ENCODE data around the gene FNDC3A. TPM values are rescaled to one million over a fixed set of nuclear protein-coding genes. Genes with fewer than 3 reads are reported as not detected.

The FNDC3A gene
- total RNA-seq, 2 donors from 2014 or later: 38.9 to 58.2 TPM

- WGBS: 71% methylated on average over 1 of the region's 1 CpG
- no peak for DNase-seq (ENCODE audit: low spot score)
- intact Hi-C loops (cut with DNase I): no loop called here
- H3K36me3 ChIP-seq: peaks cover 0 to 5% of the 10 kb centered on the region in 2 donors
- no peak overlapping the region for H3K27ac ChIP-seq
- H3K4me3 ChIP-seq: no peak overlapping the region
- TF ChIP-seq POLR2AphosphoS5 (IDR thresholded peaks at IDR 0.05) (no peak), POLR2A (IDR thresholded peaks at IDR 0.05) (no peak)
- TF ChIP-seq, protein P1, sequence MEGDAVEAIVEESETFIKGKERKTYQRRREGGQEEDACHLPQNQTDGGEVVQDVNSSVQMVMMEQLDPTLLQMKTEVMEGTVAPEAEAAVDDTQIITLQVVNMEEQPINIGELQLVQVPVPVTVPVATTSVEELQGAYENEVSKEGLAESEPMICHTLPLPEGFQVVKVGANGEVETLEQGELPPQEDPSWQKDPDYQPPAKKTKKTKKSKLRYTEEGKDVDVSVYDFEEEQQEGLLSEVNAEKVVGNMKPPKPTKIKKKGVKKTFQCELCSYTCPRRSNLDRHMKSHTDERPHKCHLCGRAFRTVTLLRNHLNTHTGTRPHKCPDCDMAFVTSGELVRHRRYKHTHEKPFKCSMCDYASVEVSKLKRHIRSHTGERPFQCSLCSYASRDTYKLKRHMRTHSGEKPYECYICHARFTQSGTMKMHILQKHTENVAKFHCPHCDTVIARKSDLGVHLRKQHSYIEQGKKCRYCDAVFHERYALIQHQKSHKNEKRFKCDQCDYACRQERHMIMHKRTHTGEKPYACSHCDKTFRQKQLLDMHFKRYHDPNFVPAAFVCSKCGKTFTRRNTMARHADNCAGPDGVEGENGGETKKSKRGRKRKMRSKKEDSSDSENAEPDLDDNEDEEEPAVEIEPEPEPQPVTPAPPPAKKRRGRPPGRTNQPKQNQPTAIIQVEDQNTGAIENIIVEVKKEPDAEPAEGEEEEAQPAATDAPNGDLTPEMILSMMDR (IDR thresholded peaks at IDR 0.05): no peak
- no peaks in the 10 kb centered on the region for H3K27me3 ChIP-seq (replicated peaks; ENCODE audit: insufficient read depth)
- H3K4me1 ChIP-seq (replicated peaks): no peaks in the 10 kb centered on the region
- no peaks in the 10 kb centered on the region for H3K9me3 ChIP-seq
These were observed 234.4 kb downstream of the FNDC3A start for GRCh38 chr13:49210114-49210513.

- intact Hi-C loops (cut with DNase I): no loop called here
- WGBS: 92% methylated on average over 5 of the region's 5 CpGs
- no peaks in the 10 kb centered on the region for H3K9me3 ChIP-seq
- H3K4me1 ChIP-seq (replicated peaks): no peaks in the 10 kb centered on the region
- no peaks in the 10 kb centered on the region for H3K27me3 ChIP-seq (replicated peaks; ENCODE audit: insufficient read depth)
- no peak overlapping the region for H3K4me3 ChIP-seq
- no peak for TF ChIP-seq POLR2A (IDR thresholded peaks at IDR 0.05)
- no peak for DNase-seq (ENCODE audit: low spot score)
- no peak overlapping the region for H3K27ac ChIP-seq
- H3K36me3 ChIP-seq: peaks cover 0 to 5% of the 10 kb centered on the region in 2 donors
These were observed 235.0 kb downstream of the FNDC3A start for GRCh38 chr13:49210669-49211068.

DNA sequence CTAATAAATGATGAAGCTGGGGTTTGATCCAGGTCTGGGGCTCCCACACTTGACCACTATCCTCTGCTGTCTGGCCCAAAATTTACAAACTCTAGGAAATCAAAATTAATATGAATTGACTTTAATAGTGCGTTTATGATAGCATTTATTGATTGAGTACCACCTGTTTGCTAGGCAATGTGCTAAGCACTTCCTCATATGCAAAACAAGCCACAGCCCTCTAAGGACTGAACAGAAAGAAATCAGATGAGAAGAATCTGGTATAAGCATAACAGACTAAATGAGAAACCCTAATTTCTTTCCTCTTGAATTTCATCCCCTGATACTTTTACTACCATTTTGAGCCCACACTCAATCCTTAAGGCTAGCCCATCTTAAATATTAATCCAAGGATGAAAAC, 237.8 kb downstream of the FNDC3A start:
- Histone ChIP-seq H3K4me3 (no peak overlapping the region), H3K27me3 (replicated peaks; ENCODE audit: insufficient read depth) (no peaks in the 10 kb centered on the region), H3K36me3 (no peaks in the 10 kb centered on the region), H3K27ac (no peak overlapping the region), H3K4me1 (replicated peaks) (no peaks in the 10 kb centered on the region), H3K9me3 (no peaks in the 10 kb centered on the region)
- WGBS: 82% methylated on average over 1 of the region's 1 CpG
- intact Hi-C loops (cut with DNase I): no loop called here
- TF ChIP-seq POLR2A (IDR thresholded peaks at IDR 0.05) (no peak), POLR2AphosphoS5 (IDR thresholded peaks at IDR 0.05) (no peak)
- TF ChIP-seq, protein P1 (IDR thresholded peaks at IDR 0.05): no peak
- no peak for DNase-seq (ENCODE audit: low spot score)

- 52% methylated on average over 6 of the region's 6 CpGs for WGBS
These were observed 238.5 kb downstream of the FNDC3A start for GRCh38 chr13:49213997-49214916.

DNA sequence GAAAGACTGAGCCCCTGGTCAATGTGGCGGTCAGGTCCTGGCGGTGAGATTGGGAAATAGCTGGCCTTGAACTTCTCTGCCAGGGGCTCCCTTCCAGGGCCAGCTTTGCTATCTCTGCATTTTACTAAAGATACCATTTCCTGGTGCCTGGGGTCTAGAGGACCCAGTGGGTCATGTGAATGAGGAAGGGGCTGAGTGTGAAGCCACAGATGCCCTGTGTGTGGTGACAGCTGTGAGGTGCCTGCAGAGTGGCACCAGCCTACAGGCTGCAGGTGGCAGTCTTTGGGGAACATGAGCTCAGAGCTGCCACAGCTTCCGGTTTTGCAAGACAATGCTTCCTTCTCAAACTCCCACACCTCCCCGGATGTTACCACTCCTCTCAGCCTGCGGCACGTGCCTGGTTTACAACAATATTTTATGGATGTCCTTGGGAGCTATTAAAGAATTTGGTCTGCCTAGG, 239.2 kb downstream of the FNDC3A start:
- Histone ChIP-seq H3K27me3 (replicated peaks; ENCODE audit: insufficient read depth) (no peaks in the 10 kb centered on the region), H3K27ac (no peak overlapping the region), H3K9me3 (no peaks in the 10 kb centered on the region), H3K4me1 (replicated peaks) (no peaks in the 10 kb centered on the region), H3K36me3 (no peaks in the 10 kb centered on the region), H3K4me3 (no peak overlapping the region)
- no peak for TF ChIP-seq POLR2AphosphoS5 (IDR thresholded peaks at IDR 0.05)
- 40% methylated on average over 6 of the region's 6 CpGs for WGBS
- peak; percentile 19 for DNase-seq (ENCODE audit: low spot score)
- intact Hi-C loops (cut with DNase I): no loop called here

More at GRCh38 chr13:49213997-49214916, 238.5 kb downstream of the FNDC3A start:
- intact Hi-C loops (cut with DNase I): no loop called here
- H3K9me3 ChIP-seq: no peaks in the 10 kb centered on the region
- no peak overlapping the region for H3K27ac ChIP-seq
- H3K36me3 ChIP-seq: no peaks in the 10 kb centered on the region
- H3K4me3 ChIP-seq: no peak overlapping the region
- H3K27me3 ChIP-seq (replicated peaks; ENCODE audit: insufficient read depth): no peaks in the 10 kb centered on the region
- DNase-seq (ENCODE audit: low spot score): no peak
- TF ChIP-seq, protein P1 (IDR thresholded peaks at IDR 0.05): no peak
- no peak for TF ChIP-seq POLR2AphosphoS5 (IDR thresholded peaks at IDR 0.05)
- TF ChIP-seq POLR2A (IDR thresholded peaks at IDR 0.05): no peak
- no peaks in the 10 kb centered on the region for H3K4me1 ChIP-seq (replicated peaks)

Data from prostate gland (tissue), 2 donors.